Measurements from ENCODE around the gene PLP2.
"Not testable (repeated sequence)": the region's sequence is repeated elsewhere in the genome, so short reads cannot be mapped to it uniquely, and the experiment has no call there.

The PLP2 gene

GRCh38 chrX:49171752-49172279 is at the start of gene PLP2:
Gene PLP2, plus strand, starts transcription at chrX:49171898. Its CDS starts 103 bp downstream, at chrX:49172001.
- DNase-seq (ENCODE audit: low read depth) = peak; percentile 65

- no peak for DNase-seq (ENCODE audit: low read depth)
Observed at GRCh38 chrX:49122499-49122898, 49.2 kb upstream of the PLP2 start.

- DNase-seq (ENCODE audit: low read depth) = not testable (repeated sequence)
Observed at GRCh38 chrX:49127742-49128258, 43.9 kb upstream of the PLP2 start.

GRCh38 chrX:49129427-49129826 is 42.3 kb upstream of the PLP2 start:
- no peak for DNase-seq (ENCODE audit: low read depth)

- DNase-seq (ENCODE audit: low read depth) = not testable (repeated sequence)
Observed at GRCh38 chrX:49132275-49132674, 39.4 kb upstream of the PLP2 start.

- DNase-seq (ENCODE audit: low read depth) = no peak
Observed at GRCh38 chrX:49133759-49134158, 37.9 kb upstream of the PLP2 start.

GRCh38 chrX:49137492-49137891 is 34.2 kb upstream of the PLP2 start:
- DNase-seq (ENCODE audit: low read depth) = no peak

- no peak for DNase-seq (ENCODE audit: low read depth)
Observed at GRCh38 chrX:49139713-49140112, 32.0 kb upstream of the PLP2 start.

GRCh38 chrX:49142264-49142663 is 29.4 kb upstream of the PLP2 start:
- DNase-seq (ENCODE audit: low read depth) = not testable (repeated sequence)

GRCh38 chrX:49143154-49143553 is 28.5 kb upstream of the PLP2 start:
- not testable (repeated sequence) for DNase-seq (ENCODE audit: low read depth)

GRCh38 chrX:49147282-49147681 is 24.4 kb upstream of the PLP2 start:
- no peak for DNase-seq (ENCODE audit: low read depth)

GRCh38 chrX:49147936-49148335 is 23.8 kb upstream of the PLP2 start:
- no peak for DNase-seq (ENCODE audit: low read depth)

- not testable (repeated sequence) for DNase-seq (ENCODE audit: low read depth)
Observed at GRCh38 chrX:49148390-49149100, 23.2 kb upstream of the PLP2 start.

- DNase-seq (ENCODE audit: low read depth) = not testable (repeated sequence)
Observed at GRCh38 chrX:49149291-49149690, 22.4 kb upstream of the PLP2 start.

GRCh38 chrX:49153467-49153866 is 18.2 kb upstream of the PLP2 start:
- DNase-seq (ENCODE audit: low read depth) = no peak

- DNase-seq (ENCODE audit: low read depth) = no peak
Observed at GRCh38 chrX:49155243-49155899, 16.3 kb upstream of the PLP2 start.

- peak; percentile 73 for DNase-seq (ENCODE audit: low read depth)
Observed at GRCh38 chrX:49155900-49156837, 15.5 kb upstream of the PLP2 start.

GRCh38 chrX:49157194-49157593 is 14.5 kb upstream of the PLP2 start:
- no peak for DNase-seq (ENCODE audit: low read depth)

GRCh38 chrX:49160908-49161307 is 10.8 kb upstream of the PLP2 start:
- DNase-seq (ENCODE audit: low read depth) = no peak

GRCh38 chrX:49161632-49162031 is 10.1 kb upstream of the PLP2 start:
- DNase-seq (ENCODE audit: low read depth) = no peak

- DNase-seq (ENCODE audit: low read depth) = no peak
Observed at GRCh38 chrX:49162620-49163019, 9.1 kb upstream of the PLP2 start, which contains the start of gene MAGIX. Gene MAGIX, plus strand, starts transcription at chrX:49162758. Its CDS starts 132 bp downstream, at chrX:49162890.

Measured in activated T-helper 1 cell treated with Interleukin-2 at 50 U/mL for 16 hours (primary cell).